GM23248 (cell line): ENCODE data around the gene VPS13D. TPM values are rescaled to one million over a fixed set of nuclear protein-coding genes. Genes with fewer than 3 reads are reported as not detected.

Experiments
- DNase-seq: peaks from one replicate; pipeline ENCODE4 v3.0.0-alpha.2; 2015
- H2AFZ ChIP-seq: fragments of 200-600 bp; sonication (generic); 2 replicates; pipeline ENCODE4 v1.6.1; 2016; ENCODE audit warnings: antibody characterized with exemption
- H3F3A ChIP-seq: fragments of 200-600 bp; sonication (generic); 2 replicates; pipeline ENCODE4 v1.6.1; 2016; ENCODE audit warnings: mild to moderate bottlenecking, antibody characterized with exemption, mixed run types; ENCODE audit not compliant: insufficient read depth
- H3K27ac ChIP-seq: fragments of 200-600 bp; sonication (generic); 2 replicates; pipeline ENCODE4 v1.5.1; 2016; ENCODE audit warnings: mild to moderate bottlenecking
- H3K27me3 ChIP-seq: fragments of 200-600 bp; sonication (generic); replicated peaks from 2 replicates; pipeline ENCODE4 v1.6.1; 2016; ENCODE audit warnings: mild to moderate bottlenecking; ENCODE audit not compliant: insufficient read depth
- H3K36me3 ChIP-seq: fragments of 200-600 bp; sonication (generic); 2 replicates; pipeline ENCODE4 v1.6.1; 2016; ENCODE audit warnings: low read depth, mild to moderate bottlenecking
- H3K4me1 ChIP-seq: fragments of 200-600 bp; sonication (generic); 2 replicates; pipeline ENCODE4 v1.6.1; 2016; ENCODE audit warnings: mild to moderate bottlenecking; ENCODE audit not compliant: insufficient read depth
- H3K4me2 ChIP-seq: fragments of 200-600 bp; sonication (generic); one replicate; pipeline ENCODE4 v1.6.1; 2016; ENCODE audit warnings: mild to moderate bottlenecking; ENCODE audit not compliant: unreplicated experiment
- H3K4me3 ChIP-seq: fragments of 200-600 bp; sonication (generic); 2 replicates; pipeline ENCODE4 v1.5.1; 2016; ENCODE audit warnings: mild to moderate bottlenecking
- H3K79me2 ChIP-seq: fragments of 200-600 bp; sonication (generic); 2 replicates; pipeline ENCODE4 v1.6.1; 2016; ENCODE audit warnings: mild to moderate bottlenecking; ENCODE audit not compliant: insufficient read depth
- H3K9ac ChIP-seq: fragments of 200-600 bp; sonication (generic); 2 replicates; pipeline ENCODE4 v1.6.1; 2016; ENCODE audit warnings: mild to moderate bottlenecking
- H3K9me2 ChIP-seq: fragments of 200-600 bp; sonication (generic); 2 replicates; pipeline ENCODE4 v1.6.1; 2016; ENCODE audit warnings: mixed run types, mild to moderate bottlenecking, moderate library complexity; ENCODE audit not compliant: insufficient read depth
- H3K9me3 ChIP-seq: fragments of 200-600 bp; sonication (generic); one replicate; pipeline ENCODE4 v1.6.1; 2017; ENCODE audit warnings: low read depth
- H4K20me1 ChIP-seq: fragments of 200-600 bp; sonication (generic); 2 replicates; pipeline ENCODE4 v1.6.0; 2016; ENCODE audit not compliant: insufficient read depth
- EZH2 ChIP-seq: fragments of 200-600 bp; sonication (generic); IDR thresholded peaks from 2 replicates; pipeline ENCODE4 v1.6.1; 2018; ENCODE audit warnings: antibody characterized with exemption, mild to moderate bottlenecking; ENCODE audit not compliant: insufficient read depth, poor library complexity, severe bottlenecking
- EZH2phosphoT487 ChIP-seq: fragments of 200-600 bp; sonication (generic); IDR thresholded peaks from 2 replicates; pipeline ENCODE4 v1.6.1; 2018; ENCODE audit warnings: antibody characterized with exemption, moderate library complexity, mild to moderate bottlenecking, low read depth; ENCODE audit not compliant: insufficient read depth
- WGBS, 2 experiments: methylation state at CpG; one replicate each; pipeline ENCODE4 v1.1.6; 2015 to 2017; ENCODE audit warnings: low lambda C conversion rate in 2 of 2, low coverage in 1 of 2; ENCODE audit errors: missing lambda C conversion rate in 2 of 2; 5-methylcytosine and 5-hydroxymethylcytosine counted together
- in situ Hi-C: fragments of 300-500 bp; cut with MboI; formaldehyde crosslinking; loops from 2 replicates; pipeline ENCODE4 v1.15.0; 2020
- polyA plus RNA-seq: library from polyadenylated mRNA; unstranded; fragments of >200 nt; fragmentation: Nextera tagmentation; extraction: Ambion mirVana; gene quantifications from 2 replicates; pipeline ENCODE4 v1.2.1, GENCODE V29; 2016
- total RNA-seq: library from RNA; depleted of rRNA; stranded (reverse); fragments of >200 nt; shearing (Covaris generic); gene quantifications from 2 replicates; pipeline ENCODE4 v1.2.3, GENCODE V29; 2014

VPS13D gene
- total and polyA plus RNA-seq, 2 experiments from 2014 or later = 6.8 to 16.4 TPM

GRCh38 chr1:12506281-12507280, 276.8 kb downstream of the VPS13D start:
- 97% methylated on average over 27 to 28 of the region's 28 CpGs for WGBS, 2 experiments
- no peaks in the 10 kb centered on the region for H3K9me3 ChIP-seq
- H3K4me1 ChIP-seq = peaks cover 4% of the 10 kb centered on the region; the same call in 1 of the 2 replicates
- H3K36me3 ChIP-seq = peaks cover 5% of the 10 kb centered on the region; the same call in 1 of the 2 replicates
- H4K20me1 ChIP-seq = no peaks in the 10 kb centered on the region
- H3K27ac ChIP-seq = no peak overlapping the region
- no peak overlapping the region for H3K4me3 ChIP-seq
- no peak overlapping the region for H3K9ac ChIP-seq
- peaks cover 5% of the 10 kb centered on the region; the same call in 1 of the 2 replicates for H3F3A ChIP-seq
- H3K4me2 ChIP-seq = no peak overlapping the region
- no peaks in the 10 kb centered on the region for H3K27me3 ChIP-seq
- no peaks in the 10 kb centered on the region for H3K9me2 ChIP-seq
- no peak overlapping the region for H2AFZ ChIP-seq
- no peaks in the 10 kb centered on the region for H3K79me2 ChIP-seq
- TF ChIP-seq EZH2 = no peak
- TF ChIP-seq EZH2phosphoT487 = no peak
- in situ Hi-C loops = no loop called here
- DNase-seq = no peak

- no peak overlapping the region for H3K4me2 ChIP-seq
- TF ChIP-seq EZH2 (no peak), EZH2phosphoT487 (no peak)
Measured at GRCh38 chr1:12507631-12508030, 277.8 kb downstream of the VPS13D start.

GRCh38 chr1:12508849-12509248, 279.0 kb downstream of the VPS13D start:
- H3F3A ChIP-seq = peaks cover 5% of the 10 kb centered on the region; the same call in 1 of the 2 replicates
- no peaks in the 10 kb centered on the region for H3K79me2 ChIP-seq
- no peak overlapping the region for H3K27ac ChIP-seq
- no peak for DNase-seq
- no peak overlapping the region for H3K4me2 ChIP-seq
- TF ChIP-seq EZH2 = no peak
- TF ChIP-seq EZH2phosphoT487 = no peak
- 92% methylated on average over 11 of the region's 11 CpGs for WGBS, 2 experiments
- no peaks in the 10 kb centered on the region for H3K9me2 ChIP-seq
- no peak overlapping the region for H2AFZ ChIP-seq
- no peaks in the 10 kb centered on the region for H4K20me1 ChIP-seq
- no peaks in the 10 kb centered on the region for H3K9me3 ChIP-seq
- peaks cover 5% of the 10 kb centered on the region; the same call in 1 of the 2 replicates for H3K36me3 ChIP-seq
- no peak overlapping the region for H3K9ac ChIP-seq
- in situ Hi-C loops = no loop called here
- H3K4me3 ChIP-seq = no peak overlapping the region
- no peaks in the 10 kb centered on the region for H3K27me3 ChIP-seq
- H3K4me1 ChIP-seq = no peaks in the 10 kb centered on the region

More at GRCh38 chr1:12507631-12508030, 277.8 kb downstream of the VPS13D start:
- WGBS, 2 experiments = 88 to 94% methylated on average over 11 of the region's 11 CpGs
- Histone ChIP-seq H3K27me3 (no peaks in the 10 kb centered on the region), H3K4me3 (no peak overlapping the region), H4K20me1 (no peaks in the 10 kb centered on the region), H3K4me1 (no peaks in the 10 kb centered on the region), H3K9me3 (no peaks in the 10 kb centered on the region), H3K36me3 (peaks cover 5% of the 10 kb centered on the region; the same call in 1 of the 2 replicates), H3F3A (peaks cover 5% of the 10 kb centered on the region; the same call in 1 of the 2 replicates), H3K9me2 (no peaks in the 10 kb centered on the region), H2AFZ (no peak overlapping the region), H3K27ac (no peak overlapping the region), H3K9ac (no peak overlapping the region), H3K79me2 (no peaks in the 10 kb centered on the region)
- DNase-seq = no peak
- in situ Hi-C loops = no loop called here

GRCh38 chr1:12511128-12511484, 281.3 kb downstream of the VPS13D start:
- no peaks in the 10 kb centered on the region for H3K27me3 ChIP-seq

More at GRCh38 chr1:12511128-12511484, 281.3 kb downstream of the VPS13D start:
- no peak overlapping the region for H3K9ac ChIP-seq
- TF ChIP-seq EZH2phosphoT487 (no peak), EZH2 (no peak)
- H4K20me1 ChIP-seq = no peaks in the 10 kb centered on the region
- no peak overlapping the region for H3K27ac ChIP-seq
- H3K4me2 ChIP-seq = no peak overlapping the region
- H2AFZ ChIP-seq = no peak overlapping the region
- no peaks in the 10 kb centered on the region for H3K79me2 ChIP-seq
- no peaks in the 10 kb centered on the region for H3K9me2 ChIP-seq
- no peaks in the 10 kb centered on the region for H3K4me1 ChIP-seq
- H3K4me3 ChIP-seq = no peak overlapping the region
- 71 to 81% methylated on average over 3 of the region's 3 CpGs for WGBS, 2 experiments
- no peaks in the 10 kb centered on the region for H3K9me3 ChIP-seq
- peaks cover 5% of the 10 kb centered on the region; the same call in 1 of the 2 replicates for H3K36me3 ChIP-seq
- in situ Hi-C loops = no loop called here
- H3F3A ChIP-seq = peaks cover 5% of the 10 kb centered on the region; the same call in 1 of the 2 replicates
- no peak for DNase-seq
